ENCODE data around the gene NCF4. TPM values are rescaled to one million over a fixed set of nuclear protein-coding genes. Genes with fewer than 3 reads are reported as not detected.

Gene NCF4
- total RNA-seq, 1 donor from 2014 or later: not detected

DNA sequence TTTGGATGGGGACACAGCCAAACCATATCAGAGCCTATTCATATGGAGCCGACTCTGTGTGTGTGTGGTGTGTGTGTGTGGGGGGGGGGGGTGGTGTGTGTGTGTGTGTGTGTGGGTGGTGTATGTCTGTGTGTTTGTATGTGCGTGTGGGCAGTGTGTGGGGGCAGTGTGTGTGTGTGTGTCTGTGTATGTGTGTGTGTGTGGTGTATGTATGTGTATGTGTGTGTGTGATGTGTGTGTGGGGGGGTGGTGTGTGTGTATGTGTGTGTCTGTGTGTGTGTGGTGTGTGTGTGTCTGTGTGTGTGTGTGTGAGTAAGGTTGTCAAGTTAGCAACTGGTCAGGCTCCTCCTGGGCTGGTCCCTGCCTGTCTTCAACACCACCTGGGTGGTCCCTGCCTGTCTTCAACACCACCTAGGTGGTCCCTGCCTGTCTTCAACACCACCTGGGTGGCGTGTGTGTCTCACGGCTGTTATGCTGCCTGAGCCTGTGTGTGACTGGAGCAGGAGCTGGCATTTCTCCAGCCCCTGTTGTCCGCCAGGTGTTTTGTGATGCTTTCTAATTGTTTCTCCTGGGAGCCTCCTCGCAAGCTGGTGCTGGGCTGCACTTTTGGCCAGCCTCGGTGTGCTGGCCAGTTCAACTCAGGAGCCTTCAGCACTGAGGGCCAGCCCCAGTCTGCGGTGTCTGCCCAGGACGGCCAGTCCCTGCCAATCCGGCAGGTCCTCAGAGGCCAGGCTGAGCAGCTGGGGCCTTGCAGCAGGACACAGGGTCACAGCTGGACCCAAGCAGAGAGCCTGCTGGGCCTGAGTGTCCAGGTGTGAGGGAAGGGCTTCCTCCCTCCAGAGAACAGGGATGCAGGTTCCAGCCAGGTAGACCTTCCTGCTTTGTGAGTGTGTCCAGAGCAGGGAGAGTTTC, 22.4 kb upstream of the NCF4 start:
- FAIRE-seq (peak; percentile 43), DNase-seq (ENCODE audit: low read depth) (no peak)
- Histone ChIP-seq H3K4me3 (ENCODE audit: low read depth, low read length) (no peak overlapping the region), H3K27me3 (ENCODE audit: control insufficient read depth, insufficient read depth, low read length) (no peaks in the 10 kb centered on the region), H3K36me3 (ENCODE audit: control insufficient read depth, insufficient read depth, low read length) (no peaks in the 10 kb centered on the region)
- TF ChIP-seq, protein P1, sequence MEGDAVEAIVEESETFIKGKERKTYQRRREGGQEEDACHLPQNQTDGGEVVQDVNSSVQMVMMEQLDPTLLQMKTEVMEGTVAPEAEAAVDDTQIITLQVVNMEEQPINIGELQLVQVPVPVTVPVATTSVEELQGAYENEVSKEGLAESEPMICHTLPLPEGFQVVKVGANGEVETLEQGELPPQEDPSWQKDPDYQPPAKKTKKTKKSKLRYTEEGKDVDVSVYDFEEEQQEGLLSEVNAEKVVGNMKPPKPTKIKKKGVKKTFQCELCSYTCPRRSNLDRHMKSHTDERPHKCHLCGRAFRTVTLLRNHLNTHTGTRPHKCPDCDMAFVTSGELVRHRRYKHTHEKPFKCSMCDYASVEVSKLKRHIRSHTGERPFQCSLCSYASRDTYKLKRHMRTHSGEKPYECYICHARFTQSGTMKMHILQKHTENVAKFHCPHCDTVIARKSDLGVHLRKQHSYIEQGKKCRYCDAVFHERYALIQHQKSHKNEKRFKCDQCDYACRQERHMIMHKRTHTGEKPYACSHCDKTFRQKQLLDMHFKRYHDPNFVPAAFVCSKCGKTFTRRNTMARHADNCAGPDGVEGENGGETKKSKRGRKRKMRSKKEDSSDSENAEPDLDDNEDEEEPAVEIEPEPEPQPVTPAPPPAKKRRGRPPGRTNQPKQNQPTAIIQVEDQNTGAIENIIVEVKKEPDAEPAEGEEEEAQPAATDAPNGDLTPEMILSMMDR (IDR thresholded peaks at IDR 0.05; ENCODE audit: insufficient read depth, low read length, severe bottlenecking): no peak

GRCh38 chr22:36839356-36840073, 21.3 kb upstream of the NCF4 start:
- DNase-seq (ENCODE audit: low read depth): peak; percentile 64
- H3K4me3 ChIP-seq (ENCODE audit: low read depth, low read length): no peak overlapping the region

DNA sequence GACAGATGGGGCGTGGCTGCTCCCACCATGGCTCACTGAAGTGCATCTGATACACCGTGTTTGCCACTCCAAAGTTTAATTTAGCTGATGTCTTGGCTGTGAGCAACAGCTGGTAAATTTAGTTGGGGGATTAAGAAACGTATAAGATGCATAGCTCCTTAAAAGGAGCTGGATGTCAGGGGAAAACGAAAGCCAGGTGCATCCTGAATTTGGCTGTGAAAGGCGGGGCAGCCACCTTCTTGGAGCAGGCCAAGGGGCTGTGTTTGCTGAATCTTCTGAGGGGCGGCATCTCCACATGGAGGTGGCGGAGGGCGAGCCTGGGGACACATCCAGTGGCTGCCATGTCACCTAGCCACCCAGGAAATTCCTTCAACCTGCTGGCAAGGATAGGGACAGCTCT, 20.7 kb upstream of the NCF4 start:
- TF ChIP-seq, protein P1 (IDR thresholded peaks at IDR 0.05; ENCODE audit: insufficient read depth, low read length, severe bottlenecking): no peak
- no peak for FAIRE-seq
- H3K27me3 ChIP-seq (ENCODE audit: control insufficient read depth, insufficient read depth, low read length): no peaks in the 10 kb centered on the region
- DNase-seq (ENCODE audit: low read depth): no peak
- H3K36me3 ChIP-seq (ENCODE audit: control insufficient read depth, insufficient read depth, low read length): no peaks in the 10 kb centered on the region
- H3K4me3 ChIP-seq (ENCODE audit: low read depth, low read length): no peak overlapping the region

More at GRCh38 chr22:36839356-36840073, 21.3 kb upstream of the NCF4 start:
- TF ChIP-seq, protein P1 (IDR thresholded peaks at IDR 0.05; ENCODE audit: insufficient read depth, low read length, severe bottlenecking): no peak
- Histone ChIP-seq H3K36me3 (ENCODE audit: control insufficient read depth, insufficient read depth, low read length) (no peaks in the 10 kb centered on the region), H3K27me3 (ENCODE audit: control insufficient read depth, insufficient read depth, low read length) (no peaks in the 10 kb centered on the region)
- FAIRE-seq: no peak

GRCh38 chr22:36846271-36846670, 14.5 kb upstream of the NCF4 start:
- no peak for FAIRE-seq
- Histone ChIP-seq H3K27me3 (ENCODE audit: control insufficient read depth, insufficient read depth, low read length) (peaks cover 4% of the 10 kb centered on the region), H3K4me3 (ENCODE audit: low read depth, low read length) (no peak overlapping the region), H3K36me3 (ENCODE audit: control insufficient read depth, insufficient read depth, low read length) (no peaks in the 10 kb centered on the region)
- DNase-seq (ENCODE audit: low read depth): no peak
- TF ChIP-seq, protein P1 (IDR thresholded peaks at IDR 0.05; ENCODE audit: insufficient read depth, low read length, severe bottlenecking): no peak

GRCh38 chr22:36846949-36847348, 13.9 kb upstream of the NCF4 start:
- Histone ChIP-seq H3K36me3 (ENCODE audit: control insufficient read depth, insufficient read depth, low read length) (no peaks in the 10 kb centered on the region), H3K4me3 (ENCODE audit: low read depth, low read length) (no peak overlapping the region), H3K27me3 (ENCODE audit: control insufficient read depth, insufficient read depth, low read length) (peaks cover 6% of the 10 kb centered on the region)
- TF ChIP-seq, protein P1 (IDR thresholded peaks at IDR 0.05; ENCODE audit: insufficient read depth, low read length, severe bottlenecking): no peak
- DNase-seq (ENCODE audit: low read depth): no peak
- no peak for FAIRE-seq
